Peyer's patch (tissue), 4 donors: ENCODE results near the gene ADM2.

Source experiments
- CTCF ChIP-seq, 6 experiments: fragments of 450-650 bp in 4 of 6; fragments of 200-600 bp in 2 of 6; sonication (generic) in 1 of 6; IDR thresholded peaks; one replicate each; pipeline ENCODE4 v1.5.1; 2017 to 2019; ENCODE audit warnings: antibody characterized with exemption in 6 of 6, mild to moderate bottlenecking in 3 of 6, moderate library complexity in 1 of 6
- POLR2A ChIP-seq, 2 donors: fragments of 450-650 bp; IDR thresholded peaks; one replicate each; pipeline ENCODE4 v1.5.1; 2017; ENCODE audit warnings: antibody characterized with exemption in 2 of 2, mild to moderate bottlenecking in 2 of 2, moderate library complexity in 2 of 2

DNA sequence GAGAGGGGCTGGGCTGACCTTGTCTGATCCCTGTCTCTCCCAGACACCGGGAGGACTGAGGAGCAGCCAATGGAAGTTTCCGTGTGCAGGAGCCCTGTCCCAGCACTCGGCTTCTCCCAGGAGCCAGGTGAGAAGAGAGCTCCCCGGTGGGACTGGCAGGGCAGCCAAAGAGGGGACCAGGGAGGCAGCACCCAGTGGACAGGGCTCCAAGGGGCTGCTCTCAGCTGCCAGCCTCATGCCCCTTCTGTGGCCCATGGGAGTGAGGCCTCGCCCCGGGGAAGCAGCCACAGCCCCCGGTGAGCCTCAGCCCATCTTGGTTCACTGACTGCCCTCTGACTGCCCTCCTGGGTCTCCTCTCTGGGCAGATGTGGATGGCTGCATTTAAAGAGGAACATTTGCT, 37.3 kb downstream of the ADM2 start:
- TF ChIP-seq POLR2A (IDR thresholded peaks at IDR 0.05) (no peak), CTCF (IDR thresholded peaks at IDR 0.05) (no peak)
